ENCODE results near the gene CCDC50. TPM values are rescaled to one million over a fixed set of nuclear protein-coding genes. Genes with fewer than 3 reads are reported as not detected.

CCDC50 gene
- total RNA-seq, 1 donor from 2014 or later, result 63.5 TPM

GRCh38 chr3:191438150-191438814 lies 109.1 kb downstream of the CCDC50 start:
- Mint-ChIP-seq H3K9me3 (ENCODE audit: unreplicated experiment) (no peaks in the 10 kb centered on the region), H3K27me3 (ENCODE audit: unreplicated experiment) (no peaks in the 10 kb centered on the region), H3K36me3 (ENCODE audit: low read depth, unreplicated experiment) (no peaks in the 10 kb centered on the region), H3K4me1 (ENCODE audit: unreplicated experiment) (peaks cover 10% of the 10 kb centered on the region), H3K27ac (ENCODE audit: unreplicated experiment) (no peak overlapping the region), H3K4me3 (ENCODE audit: unreplicated experiment) (no peak overlapping the region)
- TF ChIP-seq CTCF (IDR thresholded peaks at IDR 0.05; ENCODE audit: unreplicated experiment), result no peak
- no peak for DNase-seq (ENCODE audit: low spot score)

GRCh38 chr3:191440532-191440931 lies 111.3 kb downstream of the CCDC50 start:
- Mint-ChIP-seq H3K9me3 (ENCODE audit: unreplicated experiment) (no peaks in the 10 kb centered on the region), H3K4me3 (ENCODE audit: unreplicated experiment) (no peak overlapping the region), H3K36me3 (ENCODE audit: low read depth, unreplicated experiment) (no peaks in the 10 kb centered on the region), H3K4me1 (ENCODE audit: unreplicated experiment) (peaks cover 10% of the 10 kb centered on the region), H3K27ac (ENCODE audit: unreplicated experiment) (no peak overlapping the region), H3K27me3 (ENCODE audit: unreplicated experiment) (no peaks in the 10 kb centered on the region)
- no peak for DNase-seq (ENCODE audit: low spot score)
- no peak for TF ChIP-seq CTCF (IDR thresholded peaks at IDR 0.05; ENCODE audit: unreplicated experiment)

GRCh38 chr3:191441687-191442086 lies 112.5 kb downstream of the CCDC50 start:
- no peaks in the 10 kb centered on the region for H3K9me3 Mint-ChIP-seq (ENCODE audit: unreplicated experiment)
- no peak for DNase-seq (ENCODE audit: low spot score)
- TF ChIP-seq CTCF (IDR thresholded peaks at IDR 0.05; ENCODE audit: unreplicated experiment), result no peak
- H3K27me3 Mint-ChIP-seq (ENCODE audit: unreplicated experiment), result no peaks in the 10 kb centered on the region
- H3K27ac Mint-ChIP-seq (ENCODE audit: unreplicated experiment), result no peak overlapping the region
- no peaks in the 10 kb centered on the region for H3K36me3 Mint-ChIP-seq (ENCODE audit: low read depth, unreplicated experiment)
- no peak overlapping the region for H3K4me3 Mint-ChIP-seq (ENCODE audit: unreplicated experiment)
- H3K4me1 Mint-ChIP-seq (ENCODE audit: unreplicated experiment), result peaks cover 10% of the 10 kb centered on the region

- Mint-ChIP-seq H3K27me3 (ENCODE audit: unreplicated experiment) (no peaks in the 10 kb centered on the region), H3K4me1 (ENCODE audit: unreplicated experiment) (peaks cover 10% of the 10 kb centered on the region), H3K36me3 (ENCODE audit: low read depth, unreplicated experiment) (no peaks in the 10 kb centered on the region), H3K9me3 (ENCODE audit: unreplicated experiment) (no peaks in the 10 kb centered on the region), H3K27ac (ENCODE audit: unreplicated experiment) (no peak overlapping the region), H3K4me3 (ENCODE audit: unreplicated experiment) (no peak overlapping the region)
- no peak for DNase-seq (ENCODE audit: low spot score)
- TF ChIP-seq CTCF (IDR thresholded peaks at IDR 0.05; ENCODE audit: unreplicated experiment), result no peak
Measured at GRCh38 chr3:191444569-191444968, 115.4 kb downstream of the CCDC50 start.

Other genes starting within 250 kb of the CCDC50 start
- gene OSTN, start 130.2 kb upstream of the CCDC50 start, total RNA-seq (ENCODE audit: unreplicated experiment), result not detected
- not detected for gene UTS2B, start 1.1 kb downstream of the CCDC50 start, total RNA-seq (ENCODE audit: unreplicated experiment)
- not detected for gene PYDC2, start 131.8 kb downstream of the CCDC50 start, total RNA-seq (ENCODE audit: unreplicated experiment)